SK-N-SH (cell line): ENCODE measurements around the gene SMIM8. TPM values are rescaled to one million over a fixed set of nuclear protein-coding genes. Genes with fewer than 3 reads are reported as not detected.

ENCODE experiments used
- CTCF ChIA-PET: fragments of 300-600, 350-600 bp; formaldehyde crosslinking; extraction: SDS; loops from one replicate; lab custom pipeline; 2021; lab: Yijun Ruan, JAX
- POLR2A ChIA-PET: fragments of 350-600 bp; sonication (Branson Sonifier 250); formaldehyde crosslinking; extraction: SDS; loops from one replicate; lab custom pipeline; 2020; ENCODE audit warnings: antibody characterized with exemption, inconsistent platforms; lab: Yijun Ruan, JAX
- DNase-seq: peaks from one replicate; pipeline ENCODE4 v3.0.0; 2012
- H2AFZ ChIP-seq: fragments of 200-600 bp; sonication (generic); 2 replicates; pipeline ENCODE4 v1.8.1; 2016; ENCODE audit warnings: antibody characterized with exemption, mild to moderate bottlenecking, low read depth
- H3F3A ChIP-seq: fragments of 200-600 bp; sonication (generic); replicated peaks from 2 replicates; pipeline ENCODE3; 2016; ENCODE audit warnings: antibody characterized with exemption, mild to moderate bottlenecking; ENCODE audit not compliant: insufficient read depth
- H3K27ac ChIP-seq, 2 experiments: fragments of 200-500 bp in 1 of 2; fragments of 200-600 bp in 1 of 2; sonication (Bioruptor generic) in 1 of 2; sonication (generic), shearing (Covaris generic) in 1 of 2; 2 replicates each; pipeline versions ENCODE4 v1.5.1 to v1.6.1; 2014 to 2016; ENCODE audit warnings: low read depth in 2 of 2, inconsistent platforms in 1 of 2, low read length in 1 of 2, mild to moderate bottlenecking in 1 of 2, mixed read lengths in 1 of 2
- H3K27me3 ChIP-seq: fragments of 200-600 bp; sonication (generic), shearing (Covaris generic); 2 replicates; pipeline ENCODE4 v1.6.1; 2016; ENCODE audit warnings: mixed run types; ENCODE audit not compliant: insufficient read depth
- H3K36me3 ChIP-seq, 2 experiments: fragments of 200-500 bp in 1 of 2; fragments of 200-600 bp in 1 of 2; sonication (Bioruptor generic) in 1 of 2; sonication (generic) in 1 of 2; replicated peaks in 1 of 2; 2 replicates each; pipeline versions ENCODE3 to v1.5.1; 2014 to 2016; ENCODE audit warnings: low read length in 1 of 2, mild to moderate bottlenecking in 1 of 2; ENCODE audit not compliant: insufficient read depth in 2 of 2, control insufficient read depth in 1 of 2
- H3K4me1 ChIP-seq, 2 experiments: fragments of 200-500 bp in 1 of 2; fragments of 200-600 bp in 1 of 2; sonication (Bioruptor generic) in 1 of 2; sonication (generic), shearing (Covaris generic) in 1 of 2; 2 replicates each; pipeline versions ENCODE4 v1.5.1 to v1.6.1; 2014 to 2016; ENCODE audit warnings: low read depth in 1 of 2, low read length in 1 of 2, mixed run types in 1 of 2; ENCODE audit not compliant: insufficient read depth in 2 of 2, control insufficient read depth in 1 of 2
- H3K4me2 ChIP-seq: fragments of 200-600 bp; sonication (generic), shearing (Covaris generic); 2 replicates; pipeline ENCODE4 v1.6.1; 2017; ENCODE audit warnings: mixed run types
- H3K4me3 ChIP-seq, 2 experiments: fragments of 200-500 bp in 1 of 2; fragments of 200-600 bp in 1 of 2; sonication (Bioruptor generic) in 1 of 2; sonication (generic), shearing (Covaris generic) in 1 of 2; 2 replicates each; pipeline versions ENCODE4 v1.5.1 to v1.8.1; 2014 to 2016; ENCODE audit warnings: low read depth in 2 of 2, inconsistent platforms in 1 of 2, low read length in 1 of 2, mild to moderate bottlenecking in 1 of 2, mixed read lengths in 1 of 2, moderate library complexity in 1 of 2
- H3K79me2 ChIP-seq: fragments of 200-600 bp; sonication (generic); 2 replicates; pipeline ENCODE4 v1.8.1; 2017; ENCODE audit warnings: mild to moderate bottlenecking; ENCODE audit not compliant: insufficient read depth
- H3K9ac ChIP-seq: fragments of 200-600 bp; sonication (generic); 2 replicates; pipeline ENCODE4 v1.6.1; 2017; ENCODE audit warnings: mixed run types
- H3K9me2 ChIP-seq: fragments of 200-600 bp; sonication (generic); 2 replicates; pipeline ENCODE4 v1.6.1; 2017; ENCODE audit warnings: mixed run types
- H3K9me3 ChIP-seq: fragments of 200-600 bp; sonication (generic); 2 replicates; pipeline ENCODE4 v1.6.1; 2017; ENCODE audit warnings: mixed run types, mild to moderate bottlenecking, moderate library complexity
- H4K20me1 ChIP-seq: fragments of 200-600 bp; sonication (generic); 2 replicates; pipeline ENCODE4 v1.6.1; 2017; ENCODE audit warnings: mild to moderate bottlenecking, mixed run types; ENCODE audit not compliant: insufficient read depth
- ELF1 ChIP-seq: IDR thresholded peaks from 2 replicates; pipeline ENCODE4 v1.4.0; 2012
- FOXM1 ChIP-seq: IDR thresholded peaks from 2 replicates; pipeline ENCODE4 v1.4.0; 2012; ENCODE audit warnings: low read depth, mild to moderate bottlenecking
- GABPA ChIP-seq: IDR thresholded peaks from 2 replicates; pipeline ENCODE4 v1.4.0; 2012; ENCODE audit warnings: low read depth, mild to moderate bottlenecking
- PBX3 ChIP-seq: IDR thresholded peaks from 2 replicates; pipeline ENCODE4; 2012
- POLR2AphosphoS5 ChIP-seq: IDR thresholded peaks from 2 replicates; pipeline ENCODE4 v1.6.1; 2012; ENCODE audit warnings: low read depth, low read length
- REST ChIP-seq: IDR thresholded peaks from 2 replicates; pipeline ENCODE4 v1.6.1; 2012; ENCODE audit warnings: mild to moderate bottlenecking, low read depth, low read length, moderate library complexity
- RXRA ChIP-seq: IDR thresholded peaks from 2 replicates; pipeline ENCODE4 v1.4.0; 2012; ENCODE audit warnings: low read depth, mild to moderate bottlenecking, borderline replicate concordance
- SMC3 ChIP-seq: IDR thresholded peaks from 2 replicates; pipeline ENCODE4 v1.6.1; 2012; ENCODE audit warnings: low read depth, low read length, improper control_type of control experiment
- TCF12 ChIP-seq: IDR thresholded peaks from 2 replicates; pipeline ENCODE4 v1.4.0; 2012
- TEAD4 ChIP-seq: IDR thresholded peaks from 2 replicates; pipeline ENCODE4 v1.4.0; 2012; ENCODE audit warnings: mild to moderate bottlenecking, borderline replicate concordance; ENCODE audit not compliant: insufficient read depth
- WGBS: methylation state at CpG from one replicate; pipeline ENCODE4 v1.1.6; 2017; ENCODE audit warnings: low lambda C conversion rate; 5-methylcytosine and 5-hydroxymethylcytosine counted together
- polyA plus RNA-seq, 3 experiments: library from polyadenylated mRNA; depleted of rRNA; stranded (reverse); fragments of >200 nt; gene quantifications; 2 replicates each; pipeline ENCODE4 v1.2.3, GENCODE V29; 2012

The SMIM8 gene
- polyA plus RNA-seq, 1 of the 3 experiments (the other 2 are of a cell fraction), result 1.6 TPM

DNA sequence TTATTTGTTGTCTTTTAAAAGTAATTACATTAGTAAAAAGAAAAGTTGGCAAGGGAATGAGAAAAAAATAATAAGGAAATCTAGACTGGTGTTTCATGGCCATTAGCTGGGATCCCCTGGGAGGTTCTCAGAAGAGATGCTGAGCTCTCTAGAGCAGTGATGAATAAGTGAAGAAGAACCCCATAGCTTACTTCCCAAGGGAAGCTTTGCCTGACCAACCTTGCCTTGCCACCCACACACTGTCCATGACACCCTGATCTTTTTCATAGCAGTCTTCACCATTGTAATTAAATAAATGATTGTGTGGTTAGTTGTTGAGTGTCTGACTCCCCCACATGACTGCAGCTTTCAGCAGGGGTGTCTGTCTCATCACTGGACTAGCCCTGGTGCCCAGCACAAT is 28.1 kb downstream of the SMIM8 start (continued):
- no peak for TF ChIP-seq REST
- no peak for TF ChIP-seq RXRA
- no peak for TF ChIP-seq TCF12

- POLR2A ChIA-PET, result no interaction called here
Measured at GRCh38 chr6:87351583-87351982, 29.2 kb downstream of the SMIM8 start.

GRCh38 chr6:87356181-87356580 is 33.8 kb downstream of the SMIM8 start:
- Histone ChIP-seq H3K4me1 (no peaks in the 10 kb centered on the region; a peak in 1 of 4 replicates), H3K4me2 (no peak overlapping the region), H3K9ac (no peak overlapping the region), H3K79me2 (no peaks in the 10 kb centered on the region), H3K9me2 (no peaks in the 10 kb centered on the region), H3K27ac (no peak overlapping the region), H4K20me1 (no peaks in the 10 kb centered on the region), H3K9me3 (no peaks in the 10 kb centered on the region), H3K36me3 (no peaks in the 10 kb centered on the region)
- no peak for DNase-seq
- ChIA-PET CTCF (interaction anchor here (1.0 kb wide), 1 partner anchor 9 kb away, joined by 3 read pairs; no protein-coding TSS in a partner anchor), POLR2A (no interaction called here)
- no peak for TF ChIP-seq SMC3
- TF ChIP-seq TEAD4, result no peak
- TF ChIP-seq ELF1, result no peak
- TF ChIP-seq PBX3, result no peak
- TF ChIP-seq FOXM1, result no peak
- TF ChIP-seq, all 33 proteins: peak for 0
- 91% methylated on average over 4 of the region's 4 CpGs for WGBS
- no peak overlapping the region for H2AFZ ChIP-seq
- no peak overlapping the region for H3K4me3 ChIP-seq
- H3F3A ChIP-seq, result no peaks in the 10 kb centered on the region
- H3K27me3 ChIP-seq, result no peaks in the 10 kb centered on the region

More at GRCh38 chr6:87351583-87351982, 29.2 kb downstream of the SMIM8 start:
- H3K9ac ChIP-seq, result no peak overlapping the region
- H3K79me2 ChIP-seq, result no peaks in the 10 kb centered on the region
- no peak for DNase-seq
- H3K36me3 ChIP-seq, result no peaks in the 10 kb centered on the region
- TF ChIP-seq GABPA (no peak), POLR2AphosphoS5 (no peak)
- TF ChIP-seq, all 33 proteins: peak for 0
- Histone ChIP-seq H3K27ac (no peak overlapping the region), H2AFZ (no peak overlapping the region), H3K9me2 (no peaks in the 10 kb centered on the region), H3K4me2 (no peak overlapping the region), H3K4me1 (no peaks in the 10 kb centered on the region; a peak in 1 of 4 replicates), H3K27me3 (no peaks in the 10 kb centered on the region), H4K20me1 (no peaks in the 10 kb centered on the region), H3F3A (no peaks in the 10 kb centered on the region), H3K9me3 (no peaks in the 10 kb centered on the region), H3K4me3 (no peak overlapping the region)
- CTCF ChIA-PET, result no interaction called here
- WGBS, result 85% methylated on average over 1 of the region's 1 CpG
